ENCODE data around the gene TERT. TPM values are rescaled to one million over a fixed set of nuclear protein-coding genes. Genes with fewer than 3 reads are reported as not detected.

The TERT gene
- total and polyA plus RNA-seq, 2 of the 13 experiments (the other 11 are each of a cell fraction or from before 2014, with no cell fraction given), result 4.3 to 5.9 TPM

- no peak for TF ChIP-seq TRAFD1 (CRISPR knock-in tag; IDR thresholded peaks at IDR 0.05; ENCODE audit: borderline replicate concordance)
- TF ChIP-seq EP300 (IDR thresholded peaks at IDR 0.05; ENCODE audit: low read depth in 2 of 2, low read length in 2 of 2), result 0 out of 4 replicates have a peak, but pooled peaks of 1 of the 2 experiments have one; percentile 16
- TF ChIP-seq EP300 (CRISPR knock-in tag; IDR thresholded peaks at IDR 0.05; ENCODE audit: borderline replicate concordance), result 0 out of 2 replicates have a peak, but pooled peaks have one; percentile 15
- no peak for TF ChIP-seq DDIT3 (CRISPR knock-in tag; IDR thresholded peaks at IDR 0.05)
- no peak for TF ChIP-seq SMARCC2 (IDR thresholded peaks at IDR 0.05)
- no peak for TF ChIP-seq ZNF282 (IDR thresholded peaks at IDR 0.05; ENCODE audit: partially characterized antibody)
- TF ChIP-seq TCF7 (IDR thresholded peaks at IDR 0.05; ENCODE audit: low read depth), result peak; percentile 75
- TF ChIP-seq ESRRA (CRISPR knock-in tag; IDR thresholded peaks at IDR 0.05; ENCODE audit: low read depth), result no peak
- TF ChIP-seq PRDM10 (CRISPR knock-in tag; IDR thresholded peaks at IDR 0.05; ENCODE audit: low read depth), result no peak
- TF ChIP-seq ERF (CRISPR knock-in tag; IDR thresholded peaks at IDR 0.05), result no peak
- TF ChIP-seq ZNF709 (CRISPR knock-in tag; IDR thresholded peaks at IDR 0.05), result no peak
- 0 out of 2 replicates have a peak, but pooled peaks have one; percentile 35 for TF ChIP-seq HNRNPL (IDR thresholded peaks at IDR 0.05; ENCODE audit: low read depth, low read length)
- no peak for TF ChIP-seq ZNF768 (CRISPR knock-in tag; IDR thresholded peaks at IDR 0.05)
- TF ChIP-seq ZSCAN25 (CRISPR knock-in tag; IDR thresholded peaks at IDR 0.05), result no peak
- TF ChIP-seq CREB1 (IDR thresholded peaks at IDR 0.05), result no peak
- TF ChIP-seq CREB1 (CRISPR knock-in tag; IDR thresholded peaks at IDR 0.05), result no peak
- TF ChIP-seq TBX3 (IDR thresholded peaks at IDR 0.05; ENCODE audit: borderline replicate concordance), result peak; percentile 32; the same call in 1 of the 2 replicates
- no peak for TF ChIP-seq KDM4B (CRISPR knock-in tag; IDR thresholded peaks at IDR 0.05)
- 0 out of 2 replicates have a peak, but pooled peaks have one; percentile 29 for TF ChIP-seq SNAI1 (CRISPR knock-in tag; IDR thresholded peaks at IDR 0.05; ENCODE audit: borderline replicate concordance)
- no peak for TF ChIP-seq CSRNP1 (CRISPR knock-in tag; IDR thresholded peaks at IDR 0.05)
- no peak for TF ChIP-seq THYN1 (CRISPR knock-in tag; IDR thresholded peaks at IDR 0.05; ENCODE audit: borderline replicate concordance, low read depth)
These were observed 21.1 kb upstream of the TERT start (continued) for GRCh38 chr5:1315709-1316587.

All from HepG2 (cell line).